Measurements from ENCODE around the gene VSTM4.

The VSTM4 gene

GRCh38 chr10:49070701-49071100 lies 44.6 kb downstream of the VSTM4 start:
- DNase-seq (ENCODE audit: low read depth) = no peak

- no peak for DNase-seq (ENCODE audit: low read depth)
Observed at GRCh38 chr10:49068672-49069217, 46.6 kb downstream of the VSTM4 start.

GRCh38 chr10:49068209-49068608 lies 47.1 kb downstream of the VSTM4 start:
- DNase-seq (ENCODE audit: low read depth) = no peak

GRCh38 chr10:49066944-49067730 lies 48.2 kb downstream of the VSTM4 start:
- DNase-seq (ENCODE audit: low read depth) = no peak

- DNase-seq (ENCODE audit: low read depth) = no peak
Observed at GRCh38 chr10:49062229-49062628, 53.1 kb downstream of the VSTM4 start.

GRCh38 chr10:49061667-49062066 lies 53.7 kb downstream of the VSTM4 start:
- no peak for DNase-seq (ENCODE audit: low read depth)

- no peak for DNase-seq (ENCODE audit: low read depth)
Observed at GRCh38 chr10:49058463-49059255, 56.7 kb downstream of the VSTM4 start.

- DNase-seq (ENCODE audit: low read depth) = no peak
Observed at GRCh38 chr10:49057231-49057880, 58.0 kb downstream of the VSTM4 start.

- DNase-seq (ENCODE audit: low read depth) = no peak
Observed at GRCh38 chr10:49056356-49056755, 59.0 kb downstream of the VSTM4 start.

- no peak for DNase-seq (ENCODE audit: low read depth)
Observed at GRCh38 chr10:49055221-49055849, 60.0 kb downstream of the VSTM4 start.

GRCh38 chr10:49054753-49055152 lies 60.6 kb downstream of the VSTM4 start:
- no peak for DNase-seq (ENCODE audit: low read depth)

GRCh38 chr10:49053998-49054692 lies 61.2 kb downstream of the VSTM4 start:
- no peak for DNase-seq (ENCODE audit: low read depth)

- DNase-seq (ENCODE audit: low read depth) = no peak
Observed at GRCh38 chr10:49053053-49053997, 62.0 kb downstream of the VSTM4 start.

GRCh38 chr10:49052069-49052468 lies 63.3 kb downstream of the VSTM4 start:
- DNase-seq (ENCODE audit: low read depth) = no peak

GRCh38 chr10:49050906-49051305 lies 64.4 kb downstream of the VSTM4 start:
- no peak for DNase-seq (ENCODE audit: low read depth)

- no peak for DNase-seq (ENCODE audit: low read depth)
Observed at GRCh38 chr10:49050366-49050765, 65.0 kb downstream of the VSTM4 start.

- no peak for DNase-seq (ENCODE audit: low read depth)
Observed at GRCh38 chr10:49049660-49050059, 65.7 kb downstream of the VSTM4 start.

GRCh38 chr10:49047128-49047639 lies 68.1 kb downstream of the VSTM4 start:
- DNase-seq (ENCODE audit: low read depth) = no peak

- DNase-seq (ENCODE audit: low read depth) = no peak
Observed at GRCh38 chr10:49044293-49045193, 70.8 kb downstream of the VSTM4 start.

All from activated T-cell treated with anti-CD3 and anti-CD28 coated beads for 1 hour (primary cell).